Cardiac fibroblast (primary cell): ENCODE data around the gene ARHGEF4.

Source experiments
- DNase-seq, 2 donors: peaks; one replicate each; pipeline versions ENCODE4 v3.0.0 to v3.0.0-alpha.2; 2010; ENCODE audit warnings: low read depth in 2 of 2
- H3K4me3 ChIP-seq, 2 donors: replicated peaks in 1 of 2; 1 replicate in 1 of 2; 2 replicates in 1 of 2; pipeline ENCODE4 v1.5.1; 2011; ENCODE audit warnings: low read depth in 2 of 2, low read length in 2 of 2, mild to moderate bottlenecking in 2 of 2, moderate library complexity in 1 of 2
- TF ChIP-seq, protein P1 (sequence below): IDR thresholded peaks from one replicate; pipeline ENCODE4 v1.5.1; 2011; ENCODE audit warnings: low read depth, mild to moderate bottlenecking, low read length, inconsistent platforms

ARHGEF4 gene

DNA sequence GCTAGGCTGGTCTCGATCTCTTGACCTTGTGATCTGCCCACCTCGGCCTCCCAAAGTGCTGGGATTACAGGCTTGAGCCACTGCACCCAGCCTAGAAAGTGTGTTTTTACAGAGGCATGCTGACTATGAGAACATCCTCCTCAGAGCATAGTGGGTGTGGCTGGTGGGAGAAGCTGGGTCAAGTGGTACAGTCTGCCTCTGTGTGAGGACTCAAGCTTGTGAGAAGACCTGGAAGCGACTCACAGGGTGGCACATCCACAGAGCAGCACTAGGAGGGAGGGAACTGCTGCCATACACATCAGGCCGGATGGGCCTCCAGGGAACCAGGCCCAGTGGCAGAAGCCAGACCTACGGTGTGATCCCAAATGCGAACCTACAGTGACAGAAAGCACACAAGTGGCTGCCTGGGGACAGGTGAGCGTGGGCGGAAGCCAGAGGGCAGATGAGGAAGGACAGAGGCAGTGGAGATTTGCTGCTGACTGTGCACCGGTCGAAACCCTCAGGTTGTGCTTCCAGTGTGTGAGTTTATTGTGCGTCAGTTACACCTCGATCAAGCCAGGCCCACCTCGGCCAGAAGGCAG, 8.9 kb downstream of the ARHGEF4 start:
- TF ChIP-seq, protein P1, sequence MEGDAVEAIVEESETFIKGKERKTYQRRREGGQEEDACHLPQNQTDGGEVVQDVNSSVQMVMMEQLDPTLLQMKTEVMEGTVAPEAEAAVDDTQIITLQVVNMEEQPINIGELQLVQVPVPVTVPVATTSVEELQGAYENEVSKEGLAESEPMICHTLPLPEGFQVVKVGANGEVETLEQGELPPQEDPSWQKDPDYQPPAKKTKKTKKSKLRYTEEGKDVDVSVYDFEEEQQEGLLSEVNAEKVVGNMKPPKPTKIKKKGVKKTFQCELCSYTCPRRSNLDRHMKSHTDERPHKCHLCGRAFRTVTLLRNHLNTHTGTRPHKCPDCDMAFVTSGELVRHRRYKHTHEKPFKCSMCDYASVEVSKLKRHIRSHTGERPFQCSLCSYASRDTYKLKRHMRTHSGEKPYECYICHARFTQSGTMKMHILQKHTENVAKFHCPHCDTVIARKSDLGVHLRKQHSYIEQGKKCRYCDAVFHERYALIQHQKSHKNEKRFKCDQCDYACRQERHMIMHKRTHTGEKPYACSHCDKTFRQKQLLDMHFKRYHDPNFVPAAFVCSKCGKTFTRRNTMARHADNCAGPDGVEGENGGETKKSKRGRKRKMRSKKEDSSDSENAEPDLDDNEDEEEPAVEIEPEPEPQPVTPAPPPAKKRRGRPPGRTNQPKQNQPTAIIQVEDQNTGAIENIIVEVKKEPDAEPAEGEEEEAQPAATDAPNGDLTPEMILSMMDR, result no peak
- DNase-seq, result no peak
- no peak overlapping the region for H3K4me3 ChIP-seq

DNA sequence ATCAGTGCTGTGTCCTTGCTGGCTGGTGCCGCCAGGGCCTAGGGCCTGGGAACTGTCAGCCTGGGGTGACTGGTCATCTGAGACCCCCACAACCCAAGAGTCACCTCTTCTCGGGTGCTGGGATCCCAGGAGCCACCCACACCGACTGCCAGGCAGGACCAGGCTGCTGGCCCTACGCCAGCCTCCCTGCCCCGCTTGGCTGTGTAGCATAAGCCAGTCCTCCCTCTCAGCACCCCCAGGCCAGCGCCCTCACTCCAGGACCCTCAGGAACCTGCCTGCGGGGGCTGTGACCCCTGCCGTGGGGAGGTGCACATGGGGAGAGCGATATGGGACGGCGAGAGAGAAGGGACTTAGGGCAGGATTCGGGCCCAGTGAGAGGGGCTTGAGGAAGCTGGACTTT, 9.5 kb downstream of the ARHGEF4 start:
- DNase-seq, result no peak
- TF ChIP-seq, protein P1, result no peak
- H3K4me3 ChIP-seq, result no peak overlapping the region

DNA sequence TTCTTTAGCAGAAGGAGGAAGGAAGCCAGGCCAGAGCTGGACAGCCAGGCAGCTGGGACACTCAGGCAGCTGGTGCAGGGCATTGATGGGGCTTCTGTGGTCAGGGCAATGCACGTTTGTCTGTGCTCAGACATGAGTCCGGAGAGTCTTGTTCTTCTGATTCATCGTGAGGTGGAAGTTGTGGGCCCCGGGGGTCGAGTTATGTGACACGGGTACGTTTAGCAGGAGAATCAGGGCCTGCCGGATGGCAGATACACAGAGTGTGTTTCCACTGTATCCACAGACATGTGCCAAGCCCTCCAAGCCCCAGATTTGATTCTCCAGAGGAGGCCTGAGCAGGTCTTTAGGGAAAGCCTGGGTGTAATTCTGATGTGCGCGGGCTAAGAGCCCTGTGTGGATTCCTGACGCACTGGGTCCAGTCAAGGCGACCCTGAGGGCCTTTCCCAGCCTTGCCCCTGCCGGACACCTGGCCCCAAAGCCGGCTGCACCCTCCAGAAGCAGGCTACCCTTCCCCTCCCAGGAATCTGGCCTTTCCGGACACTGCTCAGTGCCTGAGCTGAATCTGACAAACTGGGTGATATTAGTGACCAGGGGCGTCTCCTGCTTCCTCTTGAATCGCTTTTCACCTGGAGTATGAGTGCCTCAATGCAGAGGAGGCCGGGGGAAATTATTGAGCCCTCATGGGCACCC, 10.1 kb downstream of the ARHGEF4 start:
- no peak overlapping the region for H3K4me3 ChIP-seq
- DNase-seq, result no peak
- TF ChIP-seq, protein P1, result no peak

DNA sequence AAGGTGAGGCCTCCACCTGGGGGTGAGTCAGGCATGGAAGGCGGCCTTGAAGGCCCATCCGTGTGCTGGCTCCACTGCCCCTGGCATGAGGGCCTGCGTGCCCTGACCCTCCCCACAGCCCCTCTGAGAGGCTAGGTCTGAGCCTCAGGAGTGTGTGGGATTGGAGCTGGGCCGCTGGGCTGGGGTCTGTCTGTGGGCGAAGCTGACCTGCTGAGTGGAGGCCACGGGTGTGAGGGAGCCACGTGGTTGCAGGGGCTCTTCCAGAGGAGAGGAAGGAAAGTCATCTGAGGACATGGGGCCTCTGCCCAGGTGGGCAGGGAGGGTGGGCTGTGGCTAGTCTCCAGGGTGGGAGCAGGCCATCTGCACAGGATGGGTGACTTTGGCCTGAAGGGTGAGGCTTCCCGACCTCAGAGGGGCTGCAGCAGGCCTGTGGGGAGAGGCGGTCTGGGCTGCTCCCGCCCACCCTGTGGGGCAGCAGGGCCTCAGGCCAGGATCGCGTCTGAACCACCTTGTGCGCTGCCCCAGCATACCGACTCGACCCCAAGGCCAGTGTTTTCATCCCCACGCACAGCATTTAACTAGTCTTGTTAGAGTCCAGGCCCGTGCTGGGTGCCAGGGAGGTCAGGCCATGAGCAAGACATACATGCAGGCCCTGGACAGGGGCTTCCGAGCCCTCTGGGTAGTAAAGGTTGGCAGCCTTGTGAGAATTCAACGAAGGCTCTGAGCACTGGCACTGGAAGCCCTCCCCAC, 11.2 kb downstream of the ARHGEF4 start:
- H3K4me3 ChIP-seq, result no peak overlapping the region
- TF ChIP-seq, protein P1, result no peak
- no peak for DNase-seq

DNA sequence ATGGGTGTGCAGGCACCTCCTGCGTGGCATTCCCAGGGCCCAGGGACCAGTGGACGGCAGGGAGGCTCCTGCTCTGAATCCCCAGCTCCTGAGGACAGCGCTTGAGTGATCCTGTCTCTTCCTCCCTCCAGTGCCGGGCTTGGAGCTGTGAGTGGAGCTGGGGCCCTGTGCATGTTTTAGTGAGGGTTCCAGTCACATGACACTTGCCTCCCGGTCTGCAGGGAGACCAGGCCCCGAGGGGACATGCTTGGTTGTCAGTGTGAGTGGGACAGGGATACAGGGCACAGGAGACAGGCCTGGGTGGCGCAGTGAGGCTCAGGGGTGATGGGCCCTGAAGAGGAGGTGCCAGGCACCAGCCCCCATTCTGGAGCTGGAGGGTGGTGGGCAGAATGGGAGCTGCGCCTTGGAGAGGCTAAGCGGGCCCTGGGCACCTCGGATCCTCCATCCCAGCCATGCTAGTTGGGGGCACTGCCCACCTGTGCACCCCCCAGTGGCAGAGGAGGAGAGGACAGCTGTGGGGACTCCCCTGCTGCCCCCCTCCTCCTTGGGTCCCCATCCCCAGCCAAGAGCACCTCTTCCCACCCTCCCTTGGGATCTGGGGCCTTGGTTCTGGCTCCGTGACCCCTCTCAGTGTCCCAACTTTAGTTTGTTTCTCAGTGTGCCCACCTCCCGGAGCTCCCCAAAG, 12.0 kb downstream of the ARHGEF4 start:
- TF ChIP-seq, protein P1, result no peak
- no peak overlapping the region for H3K4me3 ChIP-seq
- no peak for DNase-seq

DNA sequence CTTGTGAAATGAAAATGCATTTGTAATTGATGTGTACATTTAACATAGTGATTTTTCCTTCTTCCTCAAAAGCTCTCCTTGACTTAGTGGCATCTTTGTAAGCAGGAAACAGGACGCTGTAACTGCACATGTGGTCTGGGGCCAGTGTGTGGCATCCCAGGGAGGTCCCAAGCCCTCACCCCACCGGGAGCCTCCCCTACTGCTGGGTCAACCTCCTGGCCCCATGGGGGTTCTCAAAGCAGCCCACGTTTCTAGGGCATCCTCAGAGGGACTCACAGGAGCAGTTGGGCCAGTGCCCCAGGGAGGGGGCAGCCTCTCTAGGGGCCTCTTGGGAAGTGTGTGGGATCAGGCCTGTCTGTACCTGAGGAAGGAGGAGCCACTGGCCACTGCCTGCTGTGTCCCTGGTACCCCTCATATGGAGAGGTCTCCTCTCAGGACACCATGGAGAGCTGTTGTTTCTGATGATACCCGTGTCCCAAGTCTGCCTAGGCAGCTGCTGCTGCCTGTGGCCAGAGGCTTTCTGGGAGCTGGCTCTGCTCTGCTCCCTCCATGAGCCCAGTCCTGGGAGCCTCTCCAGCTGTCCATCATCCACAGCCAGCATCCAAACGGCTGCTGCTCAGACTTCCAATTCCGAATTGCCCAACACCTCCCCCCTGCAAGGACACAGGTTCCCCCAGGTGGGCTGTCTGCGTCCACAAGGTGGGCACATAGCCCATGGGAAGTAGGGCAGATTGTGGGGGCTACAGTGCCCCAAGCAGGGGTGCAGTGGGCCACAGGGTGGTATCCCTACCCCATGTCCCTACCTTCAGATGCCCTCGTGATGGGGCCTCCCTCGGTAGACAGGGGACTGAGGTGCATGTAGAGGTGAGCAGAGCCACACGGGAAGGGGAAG, 13.4 kb downstream of the ARHGEF4 start:
- no peak for DNase-seq
- H3K4me3 ChIP-seq, result no peak overlapping the region
- TF ChIP-seq, protein P1, result no peak
